H9 (cell line): ENCODE results near the gene DLG1. TPM values are rescaled to one million over a fixed set of nuclear protein-coding genes. Genes with fewer than 3 reads are reported as not detected.

Experiments
- DNase-seq: peaks from one replicate; pipeline ENCODE4 v3.0.0-alpha.2; 2017
- H2AFZ ChIP-seq: one replicate; pipeline ENCODE4 v1.6.1; 2013; ENCODE audit warnings: mild to moderate bottlenecking, low read length, control low read depth, moderate library complexity
- H2AK5ac ChIP-seq: 2 replicates; pipeline ENCODE4 v1.6.1; 2013; ENCODE audit warnings: low read length, control low read depth, mixed read lengths; ENCODE audit not compliant: insufficient read length
- H2BK120ac ChIP-seq: one replicate; pipeline ENCODE4 v1.6.1; 2013; ENCODE audit warnings: low read depth, mild to moderate bottlenecking, low read length, control low read depth, inconsistent platforms; ENCODE audit not compliant: poor library complexity, severe bottlenecking
- H2BK12ac ChIP-seq: 2 replicates; pipeline ENCODE4 v1.6.1; 2013; ENCODE audit warnings: low read length, control low read depth, mixed read lengths, low read depth; ENCODE audit not compliant: insufficient read length
- H2BK15ac ChIP-seq: 2 replicates; pipeline ENCODE4 v1.6.1; 2013; ENCODE audit warnings: low read depth, low read length, control low read depth
- H2BK20ac ChIP-seq: one replicate; pipeline ENCODE4 v1.6.1; 2013; ENCODE audit warnings: low read depth, mild to moderate bottlenecking, low read length, control low read depth, inconsistent platforms; ENCODE audit not compliant: poor library complexity, severe bottlenecking
- H2BK5ac ChIP-seq: 2 replicates; pipeline ENCODE4 v1.6.1; 2013; ENCODE audit warnings: low read length, control low read depth, mixed read lengths; ENCODE audit not compliant: insufficient read length
- H3K14ac ChIP-seq: 2 replicates; pipeline ENCODE4 v1.6.1; 2013; ENCODE audit warnings: low read length, control low read depth; ENCODE audit not compliant: insufficient read depth
- H3K18ac ChIP-seq: 2 replicates; pipeline ENCODE4 v1.6.1; 2013; ENCODE audit warnings: low read depth, mild to moderate bottlenecking, mixed read lengths, low read length, control low read depth; ENCODE audit not compliant: insufficient read length
- H3K23ac ChIP-seq: 2 replicates; pipeline ENCODE4 v1.6.1; 2013; ENCODE audit warnings: low read length, control low read depth, mixed read lengths, low read depth; ENCODE audit not compliant: insufficient read length
- H3K23me2 ChIP-seq: 2 replicates; pipeline ENCODE4 v1.6.1; 2013; ENCODE audit warnings: low read depth, mild to moderate bottlenecking, mixed read lengths, low read length, control low read depth; ENCODE audit not compliant: insufficient read length, poor library complexity, severe bottlenecking
- H3K27ac ChIP-seq: 2 replicates; pipeline ENCODE4 v1.5.1; 2013; ENCODE audit warnings: low read length, control low read depth, mixed read lengths, low read depth; ENCODE audit not compliant: insufficient read length
- H3K27me3 ChIP-seq: 2 replicates; pipeline ENCODE4 v1.6.1; 2013; ENCODE audit warnings: low read length, control low read depth, inconsistent platforms; ENCODE audit not compliant: insufficient read depth
- H3K4ac ChIP-seq: 2 replicates; pipeline ENCODE4 v1.6.1; 2013; ENCODE audit warnings: low read depth, mild to moderate bottlenecking, control low read depth, inconsistent platforms, low read length, moderate library complexity
- H3K4me1 ChIP-seq: 2 replicates; pipeline ENCODE4 v1.6.1; 2013; ENCODE audit warnings: low read length, control low read depth, inconsistent platforms; ENCODE audit not compliant: insufficient read depth
- H3K4me2 ChIP-seq: 2 replicates; pipeline ENCODE4 v1.6.1; 2013; ENCODE audit warnings: low read length, control low read depth, mixed read lengths; ENCODE audit not compliant: insufficient read length, insufficient read depth
- H3K56ac ChIP-seq: 2 replicates; pipeline ENCODE4 v1.6.1; 2013; ENCODE audit warnings: low read depth, mild to moderate bottlenecking, mixed read lengths, low read length, control low read depth; ENCODE audit not compliant: insufficient read length
- H3K79me1 ChIP-seq: 2 replicates; pipeline ENCODE4 v1.6.1; 2013; ENCODE audit warnings: low read depth, mild to moderate bottlenecking, moderate library complexity, low read length, control low read depth, inconsistent platforms; ENCODE audit not compliant: insufficient read depth, poor library complexity, severe bottlenecking
- H3K79me2 ChIP-seq: 2 replicates; pipeline ENCODE4 v1.6.1; 2013; ENCODE audit warnings: low read length, control low read depth, inconsistent platforms; ENCODE audit not compliant: insufficient read depth
- H3K9ac ChIP-seq: 2 replicates; pipeline ENCODE4 v1.6.1; 2013; ENCODE audit warnings: low read length, control low read depth, mixed read lengths; ENCODE audit not compliant: insufficient read length; ENCODE audit errors: extremely low read depth
- H3K9me3 ChIP-seq: one replicate; pipeline ENCODE4 v1.6.1; 2013; ENCODE audit warnings: low read depth, low read length, inconsistent platforms; ENCODE audit not compliant: control insufficient read depth
- H3T11ph ChIP-seq: one replicate; pipeline ENCODE4 v1.6.1; 2013; ENCODE audit warnings: mild to moderate bottlenecking, low read length, control low read depth, inconsistent platforms
- H4K20me1 ChIP-seq: one replicate; pipeline ENCODE4 v1.6.1; 2013; ENCODE audit not compliant: control insufficient read depth, insufficient read length, insufficient read depth
- H4K5ac ChIP-seq: 2 replicates; pipeline ENCODE4 v1.6.1; 2013; ENCODE audit warnings: low read depth, mild to moderate bottlenecking, mixed read lengths, low read length, control low read depth; ENCODE audit not compliant: insufficient read length
- H4K8ac ChIP-seq: replicated peaks from 2 replicates; pipeline ENCODE4 v1.6.1; 2013; ENCODE audit warnings: low read length, control low read depth, mixed read lengths, low read depth; ENCODE audit not compliant: insufficient read length
- H4K91ac ChIP-seq: 2 replicates; pipeline ENCODE4 v1.6.1; 2013; ENCODE audit warnings: low read depth, mild to moderate bottlenecking, moderate library complexity, mixed read lengths, low read length, control low read depth; ENCODE audit not compliant: insufficient read length
- H3K27ac Mint-ChIP-seq, 3 experiments: 2 replicates in 2 of 3; 3 replicates in 1 of 3; pipeline ENCODE4 v1.8.0; 2020 to 2021; ENCODE audit warnings: mixed read lengths in 3 of 3, mild to moderate bottlenecking in 1 of 3, moderate library complexity in 1 of 3
- H3K27me3 Mint-ChIP-seq: 2 replicates; pipeline ENCODE4 v1.8.0; 2021; ENCODE audit warnings: low read depth, mild to moderate bottlenecking, moderate library complexity, mixed read lengths
- H3K36me3 Mint-ChIP-seq, 3 experiments: 2 replicates in 2 of 3; 3 replicates in 1 of 3; pipeline ENCODE4 v1.8.0; 2020 to 2021; ENCODE audit warnings: low read depth in 3 of 3, mixed read lengths in 3 of 3; ENCODE audit not compliant: insufficient read depth in 1 of 3
- H3K4me1 Mint-ChIP-seq, 2 experiments: 2 replicates each; pipeline ENCODE4 v1.8.0; 2020; ENCODE audit warnings: mixed read lengths in 2 of 2
- H3K4me3 Mint-ChIP-seq, 2 experiments: 2 replicates in 1 of 2; 3 replicates in 1 of 2; pipeline ENCODE4 v1.8.0; 2020 to 2021; ENCODE audit warnings: mild to moderate bottlenecking in 2 of 2, mixed read lengths in 2 of 2, moderate library complexity in 1 of 2
- H3K9me3 Mint-ChIP-seq, 2 experiments: 2 replicates in 1 of 2; 3 replicates in 1 of 2; pipeline ENCODE4 v1.8.0; 2020; ENCODE audit warnings: mild to moderate bottlenecking in 2 of 2, mixed read lengths in 2 of 2, moderate library complexity in 1 of 2
- WGBS: extraction: QIAGEN DNeasy Blood & Tissue Kit; methylation state at CpG from one replicate; pipeline ENCODE4 v1.1.7; 2013; ENCODE audit warnings: missing lambda C conversion rate, low lambda C conversion rate, mixed read lengths; ENCODE audit not compliant: insufficient read length; ENCODE audit errors: extremely low coverage; 5-methylcytosine and 5-hydroxymethylcytosine counted together
- total RNA-seq: library from RNA; stranded (reverse); gene quantifications from 2 replicates; pipeline ENCODE4 v1.2.1, GENCODE V29; 2021
- TF ChIP-seq, protein P1 (sequence below): fragments of 200-600 bp; sonication (generic); conservative IDR thresholded peaks from 3 replicates; pipeline ENCODE4 v1.8.0; 2021; ENCODE audit warnings: antibody characterized with exemption, mild to moderate bottlenecking

Gene DLG1
- total RNA-seq, 1 experiment from 2014 or later: 84.1 TPM

DNA sequence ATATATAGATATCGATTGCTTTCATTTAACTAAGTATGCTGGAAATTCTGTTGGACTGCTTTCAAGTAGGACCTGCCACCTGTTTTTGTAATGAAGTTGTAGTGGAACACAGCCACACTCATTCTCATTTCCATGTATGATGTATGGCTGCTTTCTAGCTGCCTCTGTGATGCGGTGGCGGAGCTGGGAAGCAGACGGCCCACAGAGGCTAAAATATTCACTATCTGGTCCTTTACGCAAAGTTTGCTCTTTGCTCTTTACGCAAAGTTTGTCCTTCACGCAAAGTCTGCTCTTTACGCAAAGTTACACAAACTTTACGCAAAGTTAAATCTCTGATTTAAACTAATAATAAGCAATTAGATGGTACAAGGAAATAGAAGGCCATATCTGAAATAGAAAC, 91.5 kb downstream of the DLG1 start:
- Histone ChIP-seq H4K91ac (no peak overlapping the region), H2BK120ac (no peak overlapping the region), H2AK5ac (no peak overlapping the region), H4K5ac (no peak overlapping the region), H3K4me2 (no peak overlapping the region), H4K20me1 (no peaks in the 10 kb centered on the region), H3K23me2 (no peaks in the 10 kb centered on the region), H3K27ac (no peak overlapping the region), H3K23ac (no peak overlapping the region), H3K14ac (no peak overlapping the region), H2BK12ac (no peak overlapping the region), H3K4ac (no peak overlapping the region), H4K8ac (no peak overlapping the region), H3K9me3 (no peaks in the 10 kb centered on the region), H2BK20ac (no peak overlapping the region), H3T11ph (no peak overlapping the region), H3K79me2 (peaks cover 3% of the 10 kb centered on the region; the same call in 1 of the 2 replicates), H2BK5ac (no peak overlapping the region), H3K27me3 (no peaks in the 10 kb centered on the region), H3K79me1 (no peaks in the 10 kb centered on the region), H3K56ac (no peak overlapping the region), H3K9ac (no peak overlapping the region), H3K4me1 (no peaks in the 10 kb centered on the region), H2BK15ac (no peak overlapping the region), H2AFZ (no peak overlapping the region), H3K18ac (no peak overlapping the region)
- DNase-seq: no peak
- Mint-ChIP-seq H3K27me3 (no peaks in the 10 kb centered on the region), H3K9me3 (peaks cover 0 to 5% of the 10 kb centered on the region in 2 experiments; a peak in 2 of 5 replicates), H3K4me3 (no peak overlapping the region), H3K27ac (no peak overlapping the region), H3K4me1 (peaks cover 74 to 75% of the 10 kb centered on the region in 2 experiments), H3K36me3 (peaks cover 0 to 8% (median 6%) of the 10 kb centered on the region in 3 experiments; a peak in 5 of 7 replicates)
- TF ChIP-seq, protein P1, sequence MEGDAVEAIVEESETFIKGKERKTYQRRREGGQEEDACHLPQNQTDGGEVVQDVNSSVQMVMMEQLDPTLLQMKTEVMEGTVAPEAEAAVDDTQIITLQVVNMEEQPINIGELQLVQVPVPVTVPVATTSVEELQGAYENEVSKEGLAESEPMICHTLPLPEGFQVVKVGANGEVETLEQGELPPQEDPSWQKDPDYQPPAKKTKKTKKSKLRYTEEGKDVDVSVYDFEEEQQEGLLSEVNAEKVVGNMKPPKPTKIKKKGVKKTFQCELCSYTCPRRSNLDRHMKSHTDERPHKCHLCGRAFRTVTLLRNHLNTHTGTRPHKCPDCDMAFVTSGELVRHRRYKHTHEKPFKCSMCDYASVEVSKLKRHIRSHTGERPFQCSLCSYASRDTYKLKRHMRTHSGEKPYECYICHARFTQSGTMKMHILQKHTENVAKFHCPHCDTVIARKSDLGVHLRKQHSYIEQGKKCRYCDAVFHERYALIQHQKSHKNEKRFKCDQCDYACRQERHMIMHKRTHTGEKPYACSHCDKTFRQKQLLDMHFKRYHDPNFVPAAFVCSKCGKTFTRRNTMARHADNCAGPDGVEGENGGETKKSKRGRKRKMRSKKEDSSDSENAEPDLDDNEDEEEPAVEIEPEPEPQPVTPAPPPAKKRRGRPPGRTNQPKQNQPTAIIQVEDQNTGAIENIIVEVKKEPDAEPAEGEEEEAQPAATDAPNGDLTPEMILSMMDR: no peak
- no CpG with 5 or more reads among the region's 9 CpGs for WGBS
